Glomerular endothelial cell (primary cell): ENCODE results near the gene NLRP1. TPM values are rescaled to one million over a fixed set of nuclear protein-coding genes. Genes with fewer than 3 reads are reported as not detected.

Experiments
- DNase-seq: peaks from one replicate; pipeline ENCODE4 v3.0.0-alpha.2; 2011; ENCODE audit warnings: low read depth, low spot score; ENCODE audit errors: extremely low read depth
- total RNA-seq: library from RNA; depleted of rRNA; stranded (reverse); fragments of >200 nt; gene quantifications from 2 replicates; pipeline ENCODE4 v1.2.3, GENCODE V29; 2015

The NLRP1 gene
- total RNA-seq, result 36.0 and 51.7 TPM in 2 replicates

- peak; percentile 75 for DNase-seq
Measured at GRCh38 chr17:5584383-5585286, at the start of gene NLRP1. NLRP1 (minus strand) TSS chr17:5584509; CDS start chr17:5583957, 552 bp downstream.

DNA sequence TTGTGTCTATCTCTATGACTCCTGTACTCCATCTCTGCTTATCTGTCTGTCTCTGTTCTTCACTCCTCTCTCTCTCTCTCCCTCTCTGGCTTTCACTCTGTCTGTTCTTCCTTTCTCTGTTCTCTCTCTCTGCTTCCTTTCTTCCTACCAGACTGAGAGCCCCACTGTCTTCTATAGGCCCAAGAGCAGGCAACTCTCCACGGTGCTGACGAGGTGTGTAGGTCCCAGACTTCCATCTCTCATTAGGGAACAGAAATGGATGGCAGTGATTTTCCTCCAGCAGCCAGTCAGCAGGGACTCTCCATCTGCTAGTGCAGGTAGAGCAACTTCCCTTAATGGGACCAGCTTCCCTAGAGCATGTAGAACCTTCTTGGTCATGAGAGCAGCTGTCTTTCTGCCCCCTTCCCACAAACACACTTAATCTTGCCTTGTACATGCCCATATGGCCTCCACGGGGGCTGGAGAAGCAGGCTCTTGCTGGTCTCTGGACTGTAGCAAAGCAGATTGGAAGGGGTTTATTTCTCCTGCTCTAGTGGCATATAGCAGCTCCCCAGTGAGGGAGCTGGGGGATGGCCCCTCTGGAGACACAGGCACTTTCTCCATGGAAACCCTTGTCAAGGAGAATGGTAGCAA, 47.8 kb upstream of the NLRP1 start:
- no peak for DNase-seq

DNA sequence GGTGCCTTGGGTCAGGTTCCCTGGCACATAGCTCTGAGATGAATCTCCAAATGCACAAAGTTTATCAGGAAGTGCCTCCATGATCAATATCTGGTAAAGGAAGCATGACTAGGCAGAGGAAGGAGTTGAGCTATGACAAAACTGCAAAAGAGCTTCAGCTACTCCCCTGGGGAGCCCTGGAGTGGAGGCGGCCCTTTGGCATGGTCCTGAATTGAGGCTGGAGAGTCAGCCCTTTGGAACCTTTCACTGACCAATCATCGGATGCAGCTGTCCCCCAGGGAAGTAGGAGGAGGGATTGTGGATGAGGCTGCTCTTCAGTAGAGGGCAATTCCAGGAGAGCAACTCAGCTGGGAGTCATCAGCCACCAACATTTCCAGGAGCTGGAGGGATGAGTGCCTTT, 46.1 kb upstream of the NLRP1 start:
- peak; percentile 29 for DNase-seq

GRCh38 chr17:5629128-5629527, 44.8 kb upstream of the NLRP1 start:
- DNase-seq, result no peak

- no peak for DNase-seq
Measured at GRCh38 chr17:5628262-5628661, 44.0 kb upstream of the NLRP1 start.

DNA sequence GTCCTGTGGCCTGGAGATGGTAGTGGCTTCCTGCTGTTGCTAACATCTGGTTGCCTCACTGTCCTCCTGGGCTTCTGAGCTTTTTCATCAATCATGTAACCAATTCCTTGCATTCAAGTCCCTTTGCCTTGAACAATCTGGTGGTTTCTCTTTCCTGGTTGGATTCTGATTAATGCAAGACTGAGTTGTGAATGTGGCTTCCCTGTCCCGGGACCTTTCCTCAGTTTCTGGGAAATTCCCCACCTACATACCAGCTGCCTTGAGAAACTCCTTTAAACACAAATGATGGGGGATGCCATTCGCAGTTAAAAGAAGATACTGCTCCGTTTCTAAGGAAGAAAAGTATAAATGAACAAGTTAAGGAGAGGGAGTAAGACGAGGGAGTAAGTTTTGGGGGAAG, 39.9 kb upstream of the NLRP1 start:
- DNase-seq, result no peak

- no peak for DNase-seq
Measured at GRCh38 chr17:5621729-5622128, 37.4 kb upstream of the NLRP1 start.

- DNase-seq, result no peak
Measured at GRCh38 chr17:5621026-5621425, 36.7 kb upstream of the NLRP1 start.

DNA sequence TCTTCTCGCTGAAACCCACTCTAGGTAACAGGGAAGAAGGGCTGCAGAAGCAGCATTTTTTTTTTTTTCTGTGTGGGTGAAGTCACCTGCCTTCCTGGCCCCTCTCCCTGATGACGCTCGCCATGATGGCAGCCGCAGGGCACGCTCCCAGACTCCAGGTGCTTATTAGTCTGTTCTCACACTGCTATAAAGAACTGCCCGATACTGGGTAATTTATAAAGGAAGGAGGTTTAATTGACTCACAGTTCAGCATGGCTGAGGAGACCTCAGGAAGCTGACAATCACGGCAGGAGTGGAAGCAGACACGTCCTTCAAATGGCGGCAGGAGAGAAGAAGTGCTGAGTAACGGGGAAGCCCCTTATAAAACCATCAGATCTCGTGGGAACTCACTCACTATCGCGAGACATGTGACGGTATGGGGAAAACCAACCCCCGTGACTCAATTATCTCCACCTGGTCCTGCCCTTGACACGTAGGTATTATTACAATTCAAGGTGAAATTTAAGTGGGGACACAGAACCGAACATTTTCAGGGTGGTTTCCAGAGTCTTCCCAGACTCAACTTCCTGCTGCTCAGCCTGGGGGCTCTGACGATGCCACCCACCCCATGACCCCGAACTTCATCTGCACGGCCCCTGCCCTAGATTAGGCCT, 34.9 kb upstream of the NLRP1 start:
- DNase-seq, result no peak

DNA sequence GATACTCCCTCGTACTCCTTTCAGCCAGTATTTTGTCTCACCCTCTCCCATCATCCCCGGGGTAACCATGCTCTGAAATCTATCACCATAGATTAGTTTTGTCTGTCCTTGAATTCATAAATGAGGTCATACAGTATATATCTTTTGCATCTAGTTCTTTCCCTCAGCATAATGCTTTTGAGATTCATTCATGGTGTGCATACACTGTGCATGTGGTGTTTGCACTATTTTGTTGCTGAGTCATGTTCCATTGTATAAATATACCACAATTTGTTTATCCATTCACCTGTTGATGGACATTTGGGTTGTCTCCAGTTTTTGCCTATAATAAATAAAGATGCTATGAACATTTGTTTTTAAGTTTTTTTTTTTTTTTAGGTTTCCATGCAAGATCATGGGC, 34.2 kb upstream of the NLRP1 start:
- DNase-seq, result no peak

DNA sequence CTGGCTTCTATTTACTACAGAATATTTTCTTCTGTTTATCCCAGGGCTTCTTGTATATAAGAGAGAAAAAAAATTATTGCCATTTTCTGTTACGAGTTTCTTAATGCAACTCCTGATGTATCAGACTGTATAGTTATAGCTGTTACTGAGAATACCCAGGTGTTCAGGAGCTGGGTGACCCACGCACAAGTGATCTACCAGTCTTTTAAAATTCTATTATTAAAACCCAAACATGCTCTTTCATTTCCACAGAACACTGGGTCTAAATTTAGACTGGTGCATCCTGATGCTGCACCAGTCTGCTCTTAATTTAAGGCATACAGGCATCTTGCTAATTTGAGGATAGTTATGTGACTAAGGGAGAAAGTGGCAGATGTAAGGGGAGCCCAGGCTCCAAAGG, 31.2 kb upstream of the NLRP1 start:
- DNase-seq, result no peak

GRCh38 chr17:5610956-5611355, 26.6 kb upstream of the NLRP1 start:
- no peak for DNase-seq

DNA sequence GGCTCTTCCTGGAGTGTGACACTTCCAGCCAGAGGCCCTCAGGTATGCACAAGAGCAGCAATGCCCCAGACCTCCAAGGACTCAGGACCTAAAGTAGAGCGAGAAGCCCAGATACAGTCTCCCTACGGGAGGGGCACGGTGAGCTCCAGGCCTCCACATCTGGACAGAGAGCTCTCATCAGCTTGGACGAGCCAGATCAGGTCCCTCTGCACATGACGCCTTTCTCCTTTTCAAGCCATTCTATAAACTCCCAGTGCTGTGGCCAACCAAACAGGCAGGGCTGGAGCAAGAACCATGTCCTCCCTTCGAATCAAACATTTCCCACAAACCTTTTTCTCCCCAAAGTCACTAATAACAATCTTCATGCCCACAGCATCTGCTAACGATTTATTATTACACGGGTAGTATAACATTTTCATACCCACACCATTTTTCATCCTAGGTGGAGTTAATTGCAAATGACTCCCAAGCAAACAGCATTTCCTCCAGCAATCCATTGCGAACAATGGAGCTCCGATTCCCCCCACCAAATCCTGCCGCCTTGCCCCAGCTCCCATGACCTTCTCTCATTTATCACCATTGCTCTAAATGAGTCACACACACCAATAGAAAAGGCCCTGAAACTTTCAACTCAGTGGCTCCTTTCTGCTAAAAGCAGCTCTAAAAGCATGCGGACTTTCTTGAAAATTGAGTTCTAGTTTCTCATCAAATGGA, 24.2 kb upstream of the NLRP1 start:
- no peak for DNase-seq

GRCh38 chr17:5607946-5608345, 23.6 kb upstream of the NLRP1 start:
- no peak for DNase-seq

GRCh38 chr17:5605452-5605851, 21.1 kb upstream of the NLRP1 start:
- no peak for DNase-seq

DNA sequence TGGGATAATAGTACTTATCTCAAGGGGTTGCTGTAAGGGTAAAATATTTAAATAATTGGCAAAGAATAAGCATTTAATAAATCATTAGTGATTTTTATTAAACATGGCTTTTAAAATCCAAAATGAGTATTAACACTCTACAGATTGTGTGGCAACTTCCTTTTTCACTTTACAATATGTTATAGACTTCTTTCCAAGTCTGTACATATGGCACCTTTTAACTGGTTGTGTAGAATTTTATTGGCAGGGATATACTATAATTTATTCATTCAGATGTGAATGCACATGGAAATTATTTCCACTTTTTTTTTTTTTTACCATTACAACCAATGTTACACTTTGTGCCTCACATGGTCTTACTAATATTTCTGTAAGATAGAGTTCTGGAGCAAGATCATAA, 15.7 kb upstream of the NLRP1 start:
- no peak for DNase-seq

- no peak for DNase-seq
Measured at GRCh38 chr17:5598457-5598856, 14.1 kb upstream of the NLRP1 start.

DNA sequence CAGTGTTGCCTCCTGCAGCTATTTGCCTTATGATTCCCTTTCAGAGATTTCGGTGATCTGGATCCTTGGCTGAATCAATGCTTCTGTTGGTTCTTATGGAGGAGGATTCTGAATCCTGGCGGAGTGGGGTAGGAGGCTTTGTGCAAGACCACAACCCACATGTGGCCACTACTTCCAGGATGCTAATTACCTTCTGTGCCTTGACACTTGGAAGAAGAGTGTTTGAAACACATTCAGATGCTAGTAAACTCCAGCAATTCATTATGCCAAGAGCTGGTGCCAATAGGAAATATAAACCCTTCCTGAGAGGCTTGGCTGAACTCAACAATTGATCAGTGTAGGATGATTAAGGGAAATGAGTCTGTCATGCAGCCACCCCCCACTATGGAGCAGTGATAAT, 12.1 kb upstream of the NLRP1 start:
- DNase-seq, result no peak

DNA sequence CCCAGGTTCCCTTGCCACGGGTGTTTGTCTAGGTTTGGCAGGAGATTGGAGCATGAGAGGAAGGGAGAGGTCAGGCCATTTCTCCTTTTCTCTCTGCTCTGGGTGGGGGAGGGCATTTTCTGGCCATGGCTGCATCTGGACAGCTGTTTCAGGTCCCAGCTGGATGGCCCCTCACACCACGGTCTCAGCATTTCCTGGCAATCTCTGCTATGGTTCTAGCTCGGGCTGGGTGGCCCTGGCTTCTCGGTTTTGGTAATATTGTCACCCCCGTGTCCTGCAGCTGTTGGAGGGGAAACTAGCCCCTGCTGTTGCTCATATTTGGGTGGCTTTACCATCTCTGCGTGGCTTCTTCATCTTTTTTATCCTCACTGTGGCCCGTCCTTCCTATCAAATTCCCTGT, 11.5 kb upstream of the NLRP1 start:
- no peak for DNase-seq

DNA sequence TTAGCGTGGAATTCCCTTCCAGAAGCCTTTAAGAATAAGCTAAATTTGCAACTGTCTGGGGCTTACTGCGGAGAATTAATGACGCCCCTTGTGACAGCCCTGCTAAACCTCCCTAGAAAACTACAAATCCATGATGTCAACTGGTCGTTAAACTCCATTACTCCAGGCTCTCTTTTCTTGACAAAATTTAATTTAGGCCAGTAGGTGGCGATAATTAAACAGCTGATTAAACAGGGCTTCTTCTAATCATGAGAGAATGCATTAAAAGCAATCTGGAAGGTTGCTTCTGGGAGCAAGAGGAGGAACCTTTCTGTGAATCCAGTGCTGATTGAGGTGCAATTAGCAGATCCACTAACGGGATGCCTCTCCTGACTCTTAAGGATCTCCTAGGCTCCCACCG, 8.1 kb upstream of the NLRP1 start:
- DNase-seq, result no peak

GRCh38 chr17:5591966-5592365, 7.7 kb upstream of the NLRP1 start:
- no peak for DNase-seq
